ENCODE data around the gene ZBTB7A.

The ZBTB7A gene

GRCh38 chr19:4053423-4054324 is 13.0 kb downstream of the ZBTB7A start:
- no peak for DNase-seq

- DNase-seq = no peak
These were observed 13.7 kb downstream of the ZBTB7A start for GRCh38 chr19:4052993-4053422.

- peak in 1 of 2 donors; percentile 71 for DNase-seq
These were observed 14.3 kb downstream of the ZBTB7A start for GRCh38 chr19:4052114-4052992.

GRCh38 chr19:4051175-4052101 is 15.3 kb downstream of the ZBTB7A start:
- peak in 1 of 2 donors; percentile 73 for DNase-seq

GRCh38 chr19:4049432-4049831 is 17.3 kb downstream of the ZBTB7A start:
- no peak for DNase-seq

GRCh38 chr19:4046946-4047683 is 19.6 kb downstream of the ZBTB7A start:
- no peak for DNase-seq

- DNase-seq = no peak
These were observed 20.4 kb downstream of the ZBTB7A start for GRCh38 chr19:4046362-4046691.

- no peak for DNase-seq
These were observed 20.9 kb downstream of the ZBTB7A start for GRCh38 chr19:4045597-4046361.

- DNase-seq = no peak
These were observed 21.7 kb downstream of the ZBTB7A start for GRCh38 chr19:4044990-4045465.

- no peak for DNase-seq
These were observed 22.6 kb downstream of the ZBTB7A start for GRCh38 chr19:4043966-4044715.

GRCh38 chr19:4043401-4043800 is 23.3 kb downstream of the ZBTB7A start:
- no peak for DNase-seq

GRCh38 chr19:4042731-4043082 is 24.0 kb downstream of the ZBTB7A start:
- DNase-seq = no peak

GRCh38 chr19:4042064-4042730 is 24.5 kb downstream of the ZBTB7A start:
- DNase-seq = no peak

GRCh38 chr19:4038661-4039423 is 27.9 kb downstream of the ZBTB7A start:
- no peak for DNase-seq

GRCh38 chr19:4038057-4038456 is 28.6 kb downstream of the ZBTB7A start:
- DNase-seq = no peak

- DNase-seq = no peak
These were observed 29.3 kb downstream of the ZBTB7A start for GRCh38 chr19:4037301-4037949.

- DNase-seq = no peak
These were observed 30.0 kb downstream of the ZBTB7A start for GRCh38 chr19:4036576-4037300.

GRCh38 chr19:4035582-4035981 is 31.1 kb downstream of the ZBTB7A start:
- no peak for DNase-seq

All from CD4-positive, alpha-beta T cell treated with Interleukin-4 for 1 hour (primary cell).